Lower leg skin (tissue), 4 donors: ENCODE results near the gene ATP9A. TPM values are rescaled to one million over a fixed set of nuclear protein-coding genes. Genes with fewer than 3 reads are reported as not detected.

Source experiments
- DNase-seq, 2 donors: peaks; one replicate each; pipeline ENCODE4 v3.0.0-alpha.2; 2019; ENCODE audit warnings: low spot score in 2 of 2
- H3K4me3 ChIP-seq: fragments of 200-600 bp; sonication (generic); 2 replicates; pipeline ENCODE4 v1.5.1; 2017; ENCODE audit warnings: mild to moderate bottlenecking, low read depth; ENCODE audit not compliant: poor library complexity, severe bottlenecking
- POLR2A ChIP-seq, 2 donors: fragments of 450-650 bp; IDR thresholded peaks; one replicate each; pipeline ENCODE4 v1.6.1; 2016 to 2017; ENCODE audit warnings: antibody characterized with exemption in 2 of 2, mild to moderate bottlenecking in 1 of 2, moderate library complexity in 1 of 2
- WGBS, 2 donors: methylation state at CpG; one replicate each; pipeline ENCODE4 v1.1.5; 2018; 5-methylcytosine and 5-hydroxymethylcytosine counted together
- intact Hi-C: fragments of 100-400 bp; cut with DNase I; formaldehyde crosslinking; loops from one replicate; pipeline ENCODE4 v1.15.0; 2023; ENCODE audit warnings: low total_unique reads
- total RNA-seq, 4 donors: library from RNA; depleted of rRNA; stranded (reverse); fragments of >200 nt; gene quantifications; one replicate each; pipeline ENCODE4 v1.1.0, GENCODE V29; 2016
- TF ChIP-seq, protein P1 (sequence below), 3 donors: fragments of 450-650 bp; IDR thresholded peaks; one replicate each; pipeline ENCODE4 v1.5.1; 2016; ENCODE audit warnings: antibody characterized with exemption in 3 of 3, mild to moderate bottlenecking in 3 of 3, moderate library complexity in 2 of 3

The ATP9A gene
- total RNA-seq, 4 donors from 2014 or later, result 14.1 to 23.6 (median 16.1) TPM

DNA sequence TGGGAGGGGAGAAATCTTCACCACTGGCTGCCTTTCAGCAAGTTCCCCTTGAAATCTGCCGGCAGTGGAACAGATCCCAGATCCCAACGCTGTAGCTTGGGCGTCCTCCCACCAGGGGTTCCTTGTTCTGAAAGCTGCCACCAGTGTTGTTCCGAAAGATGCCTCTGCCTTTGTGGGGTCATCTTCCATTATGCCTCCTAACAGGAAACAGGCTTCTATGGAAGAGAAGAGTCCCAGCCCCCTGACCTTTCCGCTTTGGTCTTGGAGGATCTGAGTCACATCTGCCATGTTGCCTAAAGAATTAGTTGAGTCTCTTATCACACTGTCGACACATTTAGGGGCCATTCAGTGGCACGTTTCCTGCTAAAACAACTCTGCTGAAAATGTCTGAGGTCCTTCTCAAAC, 168.2 kb downstream of the ATP9A start:
- no peak for TF ChIP-seq POLR2A (IDR thresholded peaks at IDR 0.05)
- TF ChIP-seq, protein P1, sequence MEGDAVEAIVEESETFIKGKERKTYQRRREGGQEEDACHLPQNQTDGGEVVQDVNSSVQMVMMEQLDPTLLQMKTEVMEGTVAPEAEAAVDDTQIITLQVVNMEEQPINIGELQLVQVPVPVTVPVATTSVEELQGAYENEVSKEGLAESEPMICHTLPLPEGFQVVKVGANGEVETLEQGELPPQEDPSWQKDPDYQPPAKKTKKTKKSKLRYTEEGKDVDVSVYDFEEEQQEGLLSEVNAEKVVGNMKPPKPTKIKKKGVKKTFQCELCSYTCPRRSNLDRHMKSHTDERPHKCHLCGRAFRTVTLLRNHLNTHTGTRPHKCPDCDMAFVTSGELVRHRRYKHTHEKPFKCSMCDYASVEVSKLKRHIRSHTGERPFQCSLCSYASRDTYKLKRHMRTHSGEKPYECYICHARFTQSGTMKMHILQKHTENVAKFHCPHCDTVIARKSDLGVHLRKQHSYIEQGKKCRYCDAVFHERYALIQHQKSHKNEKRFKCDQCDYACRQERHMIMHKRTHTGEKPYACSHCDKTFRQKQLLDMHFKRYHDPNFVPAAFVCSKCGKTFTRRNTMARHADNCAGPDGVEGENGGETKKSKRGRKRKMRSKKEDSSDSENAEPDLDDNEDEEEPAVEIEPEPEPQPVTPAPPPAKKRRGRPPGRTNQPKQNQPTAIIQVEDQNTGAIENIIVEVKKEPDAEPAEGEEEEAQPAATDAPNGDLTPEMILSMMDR (IDR thresholded peaks at IDR 0.05), result no peak
- no peak for DNase-seq
- 70 to 72% methylated on average over 7 of the region's 7 CpGs for WGBS, 2 donors
- H3K4me3 ChIP-seq, result no peak overlapping the region
- intact Hi-C loops, result loop anchor here (10.0 kb wide), 1 partner anchor 605 kb away; no protein-coding TSS in a partner anchor

DNA sequence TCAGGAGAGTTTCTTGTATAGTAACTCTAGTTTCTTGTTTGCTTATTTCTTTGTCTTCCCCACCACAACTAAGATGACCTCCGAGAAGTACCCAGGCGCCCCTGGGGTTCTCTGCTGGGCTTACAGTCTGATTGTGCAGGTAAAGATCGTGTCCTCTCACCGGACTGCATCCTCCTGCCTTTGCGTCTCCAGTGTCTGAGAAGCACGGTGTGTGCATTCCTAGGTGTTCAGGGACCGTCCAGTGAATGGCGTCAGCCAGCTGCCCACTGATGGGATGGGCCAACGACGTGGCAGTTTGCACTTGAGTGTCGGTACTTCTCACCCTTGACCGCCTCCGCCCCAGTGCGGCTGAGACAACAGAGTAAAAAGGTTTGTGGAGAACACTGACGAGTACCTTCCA, 169.6 kb downstream of the ATP9A start:
- no peak for DNase-seq
- intact Hi-C loops, result loop anchor here (5.0 kb wide), 1 partner anchor 226 kb away; no protein-coding TSS in a partner anchor
- 89 to 91% methylated on average over 15 of the region's 15 CpGs for whole genome bisulfite sequencing, 2 donors
- TF ChIP-seq, protein P1 (IDR thresholded peaks at IDR 0.05), result no peak
- no peak for TF ChIP-seq POLR2A (IDR thresholded peaks at IDR 0.05)
- H3K4me3 ChIP-seq, result no peak overlapping the region

DNA sequence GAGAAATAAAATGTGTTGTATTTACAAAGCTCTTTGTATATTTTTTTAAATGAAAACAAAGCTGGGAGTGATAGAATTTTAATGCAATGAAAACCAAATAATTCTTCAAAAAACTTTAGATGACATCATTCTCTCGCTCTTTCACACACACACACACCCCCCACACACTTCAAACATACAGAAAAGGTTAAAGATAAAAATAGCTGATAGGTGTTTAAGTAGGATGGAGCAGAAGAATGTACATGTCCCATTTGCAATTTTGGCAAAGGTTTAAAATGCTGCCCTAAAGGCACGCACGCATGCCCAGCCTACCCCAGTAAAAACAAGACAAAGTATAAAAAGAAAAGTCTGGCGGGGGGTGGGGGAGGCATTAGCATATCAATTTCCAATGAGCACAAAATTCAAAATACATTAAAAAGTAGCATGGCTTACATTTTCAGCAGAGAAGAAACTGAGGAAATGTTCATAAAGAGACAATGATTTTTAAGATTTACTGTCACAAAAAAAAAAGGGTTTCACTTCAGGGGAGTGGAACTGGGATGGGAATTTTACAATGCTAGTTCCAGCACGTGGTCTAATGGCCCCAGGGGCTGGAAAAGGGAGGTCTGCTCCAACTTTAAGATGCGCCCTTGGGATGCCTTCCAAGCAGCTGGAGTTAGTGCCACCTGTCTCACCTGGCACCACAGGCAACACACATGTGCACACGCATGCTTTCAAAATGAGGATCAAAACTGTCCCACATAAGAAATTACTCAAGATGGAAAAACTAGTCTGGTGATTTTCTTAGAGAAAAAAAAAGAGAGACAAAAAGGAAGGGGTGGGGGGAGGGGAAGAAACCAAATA, 170.6 kb downstream of the ATP9A start:
- WGBS, 2 donors, result 54% methylated on average over 7 of the region's 7 CpGs
- no peak for TF ChIP-seq POLR2A (IDR thresholded peaks at IDR 0.05)
- TF ChIP-seq, protein P1 (IDR thresholded peaks at IDR 0.05), result no peak
- intact Hi-C loops, result loop anchor here (5.0 kb wide), 1 partner anchor 225 kb away; no protein-coding TSS in a partner anchor
- no peak overlapping the region for H3K4me3 ChIP-seq
- no peak for DNase-seq

DNA sequence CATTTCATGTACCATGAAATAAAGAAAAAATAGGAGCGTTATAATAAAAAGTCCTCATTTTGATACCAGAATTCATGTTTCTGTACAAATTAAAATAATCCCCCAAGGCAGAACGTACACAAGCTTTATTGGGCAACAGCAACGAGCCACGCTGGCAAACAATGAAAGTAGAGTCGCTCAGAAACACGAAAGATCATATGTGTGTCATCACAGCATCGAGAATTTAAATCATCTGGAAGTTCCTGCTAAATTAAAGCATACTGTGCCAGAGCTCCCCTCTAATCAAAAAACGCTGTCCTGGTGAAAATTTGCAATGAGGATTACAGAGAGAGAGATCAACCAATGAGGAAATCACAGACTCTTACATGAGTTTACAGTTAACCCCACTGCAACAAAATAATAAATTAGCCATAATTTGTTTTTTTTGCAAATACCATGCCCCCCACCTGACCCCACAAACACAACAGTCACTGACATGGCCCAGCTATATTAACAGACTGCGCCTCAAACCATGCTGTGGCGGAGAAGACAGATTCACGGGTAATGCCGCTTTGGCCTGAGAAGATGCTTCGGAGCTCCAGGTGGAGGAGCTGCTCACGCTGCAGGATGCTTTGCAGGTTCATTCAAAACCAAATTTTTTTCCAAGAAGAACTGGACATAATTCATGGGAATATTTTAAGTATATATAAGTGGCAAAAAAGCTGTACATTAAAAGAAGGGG, 171.4 kb downstream of the ATP9A start:
- 54 to 56% methylated on average over 14 of the region's 14 CpGs for WGBS, 2 donors

DNA sequence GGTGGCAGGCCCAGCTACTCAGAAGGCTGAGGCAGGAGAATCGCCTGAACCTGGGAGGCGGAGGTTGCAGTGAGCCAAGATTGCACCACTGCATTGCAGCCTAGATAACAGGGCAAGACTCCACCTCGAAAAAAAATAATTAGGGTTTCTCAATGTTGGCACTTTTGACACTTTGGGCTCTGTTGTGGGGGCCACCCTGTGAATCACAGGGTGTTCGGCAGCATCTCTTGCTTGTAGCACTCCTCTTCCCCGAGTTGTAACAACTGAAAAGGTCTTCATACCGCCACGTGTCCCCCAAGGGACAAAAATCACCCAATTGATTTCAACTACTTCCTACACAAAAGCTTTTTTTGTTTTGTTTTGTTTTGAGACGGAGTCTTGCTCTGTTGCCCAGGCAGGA, 172.4 kb downstream of the ATP9A start:
- no peak for DNase-seq
- WGBS, 2 donors, result 71 to 83% methylated on average over 8 of the region's 8 CpGs
- H3K4me3 ChIP-seq, result no peak overlapping the region
- intact Hi-C loops, result loop anchor here (5.0 kb wide), 1 partner anchor 223 kb away; no protein-coding TSS in a partner anchor
- TF ChIP-seq, protein P1 (IDR thresholded peaks at IDR 0.05), result no peak
- no peak for TF ChIP-seq POLR2A (IDR thresholded peaks at IDR 0.05)

More for the DNA sequence above, 171.4 kb downstream of the ATP9A start:
- intact Hi-C loops, result loop anchor here (5.0 kb wide), 1 partner anchor 225 kb away; no protein-coding TSS in a partner anchor
- DNase-seq, result no peak
- no peak for TF ChIP-seq POLR2A (IDR thresholded peaks at IDR 0.05)
- TF ChIP-seq, protein P1 (IDR thresholded peaks at IDR 0.05), result no peak
- no peak overlapping the region for H3K4me3 ChIP-seq
